HepG2 (cell line): ENCODE results near the gene MYO1E. TPM values are rescaled to one million over a fixed set of nuclear protein-coding genes. Genes with fewer than 3 reads are reported as not detected.

Source experiments
- ATAC-seq: fragments of 200-7000 bp; cut with Tn5 transposase; 3 replicates; pipeline ENCODE4 v1.9.1; 2020; ENCODE audit warnings: mild to moderate bottlenecking, moderate library complexity
- BruUV-seq: library from RNA; stranded (reverse); fragments of 400-500 nt; replicated peaks from 2 replicates; lab custom pipeline; 2021; lab: Mats Ljungman, UMichigan
- CTCF ChIA-PET: fragments of 300-600 bp; formaldehyde crosslinking; extraction: SDS; loops from one replicate; lab custom pipeline; 2021; ENCODE audit warnings: low total read pairs, inconsistent platforms, low intra/inter-chr PET ratio; lab: Yijun Ruan, JAX
- POLR2A ChIA-PET: fragments of 350-600 bp; sonication (Branson Sonifier 250); formaldehyde crosslinking; loops from one replicate; lab custom pipeline; 2020; ENCODE audit warnings: antibody characterized with exemption, inconsistent platforms; lab: Yijun Ruan, JAX
- DNase-seq: peaks from one replicate; pipeline ENCODE4 v3.0.0-alpha.2; 2015; ENCODE audit warnings: low spot score
- FAIRE-seq: peaks from 3 replicates; lab custom pipeline; 2011; peaks lifted over from hg19 to GRCh38; lab: Jason Lieb, UNC
- H2AFZ ChIP-seq: one replicate; pipeline ENCODE4 v1.6.1; 2011; ENCODE audit warnings: low read length, inconsistent platforms
- H3K27ac ChIP-seq: fragments of 300-600 bp; 3 replicates; pipeline ENCODE4 v1.8.0; 2011; ENCODE audit warnings: mixed run types, mild to moderate bottlenecking, mixed read lengths, low read length, inconsistent platforms; ENCODE audit not compliant: insufficient read depth; ENCODE audit errors: extremely low read length
- H3K27me3 ChIP-seq, 2 experiments: fragments of 200-600 bp in 1 of 2; 2 replicates in 1 of 2; 3 replicates in 1 of 2; pipeline versions ENCODE4 v1.6.0 to v1.8.0; 2011; ENCODE audit warnings: low read length in 2 of 2, mild to moderate bottlenecking in 2 of 2, moderate library complexity in 2 of 2, inconsistent platforms in 1 of 2; ENCODE audit not compliant: insufficient read depth in 2 of 2, control insufficient read depth in 1 of 2
- H3K36me3 ChIP-seq, 2 experiments: fragments of 200-600 bp in 1 of 2; replicated peaks in 1 of 2; 2 replicates in 1 of 2; 3 replicates in 1 of 2; pipeline versions ENCODE4 v1.5.1 to v1.8.0; 2011; ENCODE audit warnings: low read length in 2 of 2, inconsistent platforms in 1 of 2; ENCODE audit not compliant: insufficient read depth in 2 of 2, control insufficient read depth in 1 of 2
- H3K4me1 ChIP-seq: 2 replicates; pipeline ENCODE4 v1.5.1; 2012; ENCODE audit warnings: low read length, inconsistent platforms; ENCODE audit not compliant: insufficient read depth
- H3K4me2 ChIP-seq: 2 replicates; pipeline ENCODE4 v1.6.0; 2011; ENCODE audit warnings: low read depth, low read length, inconsistent platforms
- H3K4me3 ChIP-seq, 3 experiments: fragments of 200-600 bp in 1 of 3; sonication (generic), shearing (Covaris generic) in 1 of 3; replicated peaks in 1 of 3; 2 replicates each; pipeline ENCODE4 v1.5.1; 2011 to 2016; ENCODE audit warnings: low read length in 3 of 3, inconsistent platforms in 2 of 3, low read depth in 2 of 3, mild to moderate bottlenecking in 2 of 3, control low read depth in 1 of 3, mixed read lengths in 1 of 3; ENCODE audit not compliant: insufficient read depth in 1 of 3
- H3K79me2 ChIP-seq: one replicate; pipeline ENCODE4 v1.6.1; 2011; ENCODE audit warnings: low read length, inconsistent platforms; ENCODE audit not compliant: insufficient read depth
- H3K9ac ChIP-seq: 2 replicates; pipeline ENCODE4 v1.6.0; 2011; ENCODE audit warnings: mild to moderate bottlenecking, low read depth, low read length, inconsistent platforms; ENCODE audit not compliant: insufficient read depth
- H3K9me3 ChIP-seq: 2 replicates; pipeline ENCODE4 v1.5.1; 2012; ENCODE audit warnings: mild to moderate bottlenecking, low read length
- H4K20me1 ChIP-seq: 2 replicates; pipeline ENCODE4 v1.6.0; 2011; ENCODE audit warnings: inconsistent platforms, mild to moderate bottlenecking, low read length, moderate library complexity; ENCODE audit not compliant: insufficient read depth
- BRCA1 ChIP-seq: sonication (generic); formaldehyde crosslinking; IDR thresholded peaks from 2 replicates; pipeline ENCODE4 v1.4.0; 2020; ENCODE audit warnings: missing genetic modification reagents
- CREBL2 ChIP-seq: sonication (generic); formaldehyde crosslinking; IDR thresholded peaks from 2 replicates; pipeline ENCODE4 v1.8.1; 2023; ENCODE audit warnings: missing genetic modification reagents, mild to moderate bottlenecking, borderline replicate concordance
- FOXA1 ChIP-seq, 2 experiments: fragments of 450-650 bp in 1 of 2; sonication (generic) in 1 of 2; formaldehyde crosslinking in 1 of 2; IDR thresholded peaks; 2 replicates each; pipeline versions ENCODE4 v1.4.0 to v1.6.1; 2016 to 2020; ENCODE audit warnings: missing genetic modification reagents in 1 of 2
- HBP1 ChIP-seq: IDR thresholded peaks from 2 replicates; pipeline ENCODE4 v1.6.1; 2016; ENCODE audit warnings: low read depth, control low read depth
- MED1 ChIP-seq: sonication (generic); formaldehyde crosslinking; IDR thresholded peaks from 2 replicates; pipeline ENCODE4 v1.4.0; 2020; ENCODE audit warnings: missing genetic modification reagents
- MYC ChIP-seq: sonication (generic); formaldehyde crosslinking; IDR thresholded peaks from 2 replicates; pipeline ENCODE4 v1.9.0; 2021; ENCODE audit warnings: missing genetic modification reagents, borderline replicate concordance
- NFE2 ChIP-seq: sonication (generic); formaldehyde crosslinking; IDR thresholded peaks from 2 replicates; pipeline ENCODE4 v1.4.0; 2020; ENCODE audit warnings: missing genetic modification reagents
- RARG ChIP-seq: sonication (generic); formaldehyde crosslinking; IDR thresholded peaks from 2 replicates; pipeline ENCODE4 v1.4.0; 2020; ENCODE audit warnings: low read depth, mild to moderate bottlenecking, missing genetic modification reagents
- SRSF9 ChIP-seq: fragments of 200-400 bp; formaldehyde crosslinking; IDR thresholded peaks from 2 replicates; pipeline ENCODE4 v1.6.1; 2018; ENCODE audit warnings: borderline replicate concordance, mild to moderate bottlenecking, low read depth, low read length; ENCODE audit not compliant: insufficient read depth, poor library complexity, severe bottlenecking
- TFDP1 ChIP-seq: IDR thresholded peaks from 2 replicates; pipeline ENCODE4 v1.6.1; 2016; ENCODE audit warnings: missing compliant biosample characterization, missing genetic modification reagents, borderline replicate concordance
- ZFY ChIP-seq: sonication (generic); formaldehyde crosslinking; IDR thresholded peaks from 2 replicates; pipeline ENCODE4 v1.4.0; 2020; ENCODE audit warnings: missing genetic modification reagents
- ZNF30 ChIP-seq: sonication (generic); formaldehyde crosslinking; IDR thresholded peaks from 2 replicates; pipeline ENCODE4 v1.5.0; 2020; ENCODE audit warnings: mild to moderate bottlenecking, missing genetic modification reagents
- ZNF335 ChIP-seq: sonication (generic); formaldehyde crosslinking; IDR thresholded peaks from 2 replicates; pipeline ENCODE4 v1.4.0; 2020; ENCODE audit warnings: missing genetic modification reagents
- ZNF615 ChIP-seq: sonication (generic); formaldehyde crosslinking; IDR thresholded peaks from 2 replicates; pipeline ENCODE4 v1.5.0; 2020; ENCODE audit warnings: mild to moderate bottlenecking, missing genetic modification reagents, borderline replicate concordance
- ZSCAN20 ChIP-seq: sonication (generic); formaldehyde crosslinking; IDR thresholded peaks from 2 replicates; pipeline ENCODE4 v1.4.0; 2020; ENCODE audit warnings: missing genetic modification reagents, mild to moderate bottlenecking, borderline replicate concordance
- WGBS: methylation state at CpG from one replicate; pipeline ENCODE4 v1.1.6; 2017; ENCODE audit warnings: low lambda C conversion rate; 5-methylcytosine and 5-hydroxymethylcytosine counted together
- in situ Hi-C: cut with HindIII; loops from 2 replicates; pipeline ENCODE4 v1.10.0; 2017; ENCODE audit warnings: low pct_unique_long_range_greater_than_20kb; ENCODE audit not compliant: extremely low pct_ligation_motif_present
- intact Hi-C: fragments of 100-400 bp; cut with micrococcal nuclease; formaldehyde crosslinking; loops from one replicate; pipeline ENCODE4 v1.10.0; 2022; ENCODE audit not compliant: unreplicated experiment
- polyA plus RNA-seq, 8 experiments: library from polyadenylated mRNA; depleted of rRNA in 3 of 8; stranded (reverse) in 7 of 8; unstranded in 1 of 8; fragments of >200 nt; fragmentation: Illumina TruSeq in 4 of 8; extraction: Trizol in 4 of 8; gene quantifications; 2 replicates each; pipeline versions ENCODE4 v1.2.1 to v1.2.3, GENCODE V29; 2011 to 2016; ENCODE audit warnings: low read depth in 4 of 8, missing spikeins in 1 of 8, mixed read lengths in 1 of 8; ENCODE audit not compliant: insufficient read depth in 1 of 8
- total RNA-seq, 5 experiments: library from RNA; depleted of rRNA; stranded (reverse); fragments of >200 nt; fragmentation: Illumina TruSeq; extraction: Trizol; gene quantifications; 2 replicates each; pipeline ENCODE4 v1.2.3, GENCODE V29; 2016; ENCODE audit warnings: low read depth in 1 of 5
- TF ChIP-seq, protein P1 (sequence below): sonication (generic); formaldehyde crosslinking; conservative IDR thresholded peaks from 2 replicates; pipeline ENCODE4 v1.4.0; 2020; ENCODE audit warnings: mild to moderate bottlenecking, missing genetic modification reagents, moderate library complexity
- TF ChIP-seq, protein P2 (sequence below): sonication (generic); formaldehyde crosslinking; IDR thresholded peaks from 2 replicates; pipeline ENCODE4 v1.4.0; 2020; ENCODE audit warnings: missing genetic modification reagents

The MYO1E gene
- total and polyA plus RNA-seq, 2 of the 13 experiments (the other 11 are each of a cell fraction or from before 2014, with no cell fraction given): 15.7 to 25.1 TPM

DNA sequence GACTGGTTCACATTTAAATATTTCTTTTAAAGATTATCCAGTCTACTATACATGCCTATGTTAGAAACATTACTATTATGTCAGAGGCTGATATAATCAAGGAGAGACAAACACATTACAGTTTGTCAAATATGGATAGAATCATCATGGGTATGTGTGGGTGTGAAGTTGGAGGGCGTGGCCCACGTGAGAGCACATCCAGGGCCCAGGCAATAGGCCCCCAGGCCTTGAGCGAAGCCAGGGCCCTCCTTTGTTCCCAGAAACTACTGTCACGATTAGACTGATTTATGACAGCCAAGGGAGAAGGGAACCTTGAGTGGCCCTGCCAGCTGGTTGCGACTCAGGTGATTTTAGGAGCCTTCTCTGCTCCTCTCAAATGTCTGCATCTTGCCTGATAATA is 193.0 kb downstream of the MYO1E start (continued):
- no peak for TF ChIP-seq HBP1
- no peak for TF ChIP-seq NFE2 (CRISPR knock-in tag)
- no peak for TF ChIP-seq BRCA1 (CRISPR knock-in tag)
- TF ChIP-seq CREBL2 (CRISPR knock-in tag): no peak
- TF ChIP-seq MED1: no peak
- TF ChIP-seq FOXA1 (IDR thresholded peaks at IDR 0.05): no peak
- no peak for TF ChIP-seq FOXA1 (CRISPR knock-in tag; IDR thresholded peaks at IDR 0.05)
- TF ChIP-seq ZNF615 (CRISPR knock-in tag): no peak
- TF ChIP-seq RARG: no peak
- no peak for TF ChIP-seq SRSF9

GRCh38 chr15:59178151-59178695 is 194.4 kb downstream of the MYO1E start:
- Histone ChIP-seq H3K36me3 (peaks cover 4 to 8% of the 10 kb centered on the region in 2 experiments; a peak in 2 of 5 replicates), H3K9me3 (peaks cover 13% of the 10 kb centered on the region), H3K79me2 (no peaks in the 10 kb centered on the region), H3K4me3 (no peak overlapping the region), H3K4me1 (no peaks in the 10 kb centered on the region), H4K20me1 (no peaks in the 10 kb centered on the region), H3K9ac (no peak overlapping the region), H3K27ac (no peak overlapping the region), H2AFZ (no peak overlapping the region), H3K27me3 (no peaks in the 10 kb centered on the region), H3K4me2 (no peak overlapping the region)
- WGBS: 98% methylated on average over 11 of the region's 16 CpGs
- in situ Hi-C loops: no loop called here
- BruUV-seq: no TSS peak
- ChIA-PET CTCF (no interaction called here), POLR2A (no interaction called here)
- DNase-seq (no peak), FAIRE-seq (no peak), ATAC-seq (no peak)
- intact Hi-C loops: no loop called here
- TF ChIP-seq ZFY (no peak), ZSCAN20 (CRISPR knock-in tag) (no peak), ZNF30 (CRISPR knock-in tag) (no peak), MYC (CRISPR knock-in tag) (no peak), TFDP1 (no peak), ZNF335 (no peak)
- TF ChIP-seq, protein P1, sequence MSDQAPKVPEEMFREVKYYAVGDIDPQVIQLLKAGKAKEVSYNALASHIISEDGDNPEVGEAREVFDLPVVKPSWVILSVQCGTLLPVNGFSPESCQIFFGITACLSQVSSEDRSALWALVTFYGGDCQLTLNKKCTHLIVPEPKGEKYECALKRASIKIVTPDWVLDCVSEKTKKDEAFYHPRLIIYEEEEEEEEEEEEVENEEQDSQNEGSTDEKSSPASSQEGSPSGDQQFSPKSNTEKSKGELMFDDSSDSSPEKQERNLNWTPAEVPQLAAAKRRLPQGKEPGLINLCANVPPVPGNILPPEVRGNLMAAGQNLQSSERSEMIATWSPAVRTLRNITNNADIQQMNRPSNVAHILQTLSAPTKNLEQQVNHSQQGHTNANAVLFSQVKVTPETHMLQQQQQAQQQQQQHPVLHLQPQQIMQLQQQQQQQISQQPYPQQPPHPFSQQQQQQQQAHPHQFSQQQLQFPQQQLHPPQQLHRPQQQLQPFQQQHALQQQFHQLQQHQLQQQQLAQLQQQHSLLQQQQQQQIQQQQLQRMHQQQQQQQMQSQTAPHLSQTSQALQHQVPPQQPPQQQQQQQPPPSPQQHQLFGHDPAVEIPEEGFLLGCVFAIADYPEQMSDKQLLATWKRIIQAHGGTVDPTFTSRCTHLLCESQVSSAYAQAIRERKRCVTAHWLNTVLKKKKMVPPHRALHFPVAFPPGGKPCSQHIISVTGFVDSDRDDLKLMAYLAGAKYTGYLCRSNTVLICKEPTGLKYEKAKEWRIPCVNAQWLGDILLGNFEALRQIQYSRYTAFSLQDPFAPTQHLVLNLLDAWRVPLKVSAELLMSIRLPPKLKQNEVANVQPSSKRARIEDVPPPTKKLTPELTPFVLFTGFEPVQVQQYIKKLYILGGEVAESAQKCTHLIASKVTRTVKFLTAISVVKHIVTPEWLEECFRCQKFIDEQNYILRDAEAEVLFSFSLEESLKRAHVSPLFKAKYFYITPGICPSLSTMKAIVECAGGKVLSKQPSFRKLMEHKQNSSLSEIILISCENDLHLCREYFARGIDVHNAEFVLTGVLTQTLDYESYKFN (CRISPR knock-in tag): no peak
- TF ChIP-seq, protein P2, sequence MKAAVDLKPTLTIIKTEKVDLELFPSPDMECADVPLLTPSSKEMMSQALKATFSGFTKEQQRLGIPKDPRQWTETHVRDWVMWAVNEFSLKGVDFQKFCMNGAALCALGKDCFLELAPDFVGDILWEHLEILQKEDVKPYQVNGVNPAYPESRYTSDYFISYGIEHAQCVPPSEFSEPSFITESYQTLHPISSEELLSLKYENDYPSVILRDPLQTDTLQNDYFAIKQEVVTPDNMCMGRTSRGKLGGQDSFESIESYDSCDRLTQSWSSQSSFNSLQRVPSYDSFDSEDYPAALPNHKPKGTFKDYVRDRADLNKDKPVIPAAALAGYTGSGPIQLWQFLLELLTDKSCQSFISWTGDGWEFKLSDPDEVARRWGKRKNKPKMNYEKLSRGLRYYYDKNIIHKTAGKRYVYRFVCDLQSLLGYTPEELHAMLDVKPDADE (CRISPR knock-in tag): no peak
